Muscle layer of duodenum (tissue), 2 donors: ENCODE results near the gene CSNK1G1.
A peak's percentile ranks its signal among the peaks of the same experiment; 100 is the strongest.

Source experiments
- H3K27ac ChIP-seq: one replicate; pipeline ENCODE4 v1.7.0; 2013; ENCODE audit warnings: mild to moderate bottlenecking, low read length
- H3K27me3 ChIP-seq: one replicate; pipeline ENCODE4 v1.7.0; 2013; ENCODE audit warnings: low read depth, mild to moderate bottlenecking, control low read depth, low read length
- H3K36me3 ChIP-seq, 2 donors: one replicate each; pipeline ENCODE4 v1.7.0; 2013; ENCODE audit warnings: low read length in 2 of 2, control low read depth in 1 of 2, mild to moderate bottlenecking in 1 of 2; ENCODE audit not compliant: insufficient read depth in 2 of 2, control insufficient read depth in 1 of 2
- H3K4me1 ChIP-seq, 2 donors: one replicate each; pipeline ENCODE4 v1.7.0; 2013; ENCODE audit warnings: low read length in 2 of 2, mild to moderate bottlenecking in 2 of 2, control low read depth in 1 of 2, moderate library complexity in 1 of 2; ENCODE audit not compliant: insufficient read depth in 2 of 2, control insufficient read depth in 1 of 2
- H3K4me3 ChIP-seq, 2 donors: one replicate each; pipeline ENCODE4 v1.7.0; 2013; ENCODE audit warnings: low read length in 2 of 2, low read depth in 1 of 2, mild to moderate bottlenecking in 1 of 2
- H3K9me3 ChIP-seq, 2 donors: one replicate each; pipeline ENCODE4 v1.7.0; 2013; ENCODE audit warnings: low read length in 2 of 2, control low read depth in 1 of 2, mild to moderate bottlenecking in 1 of 2; ENCODE audit not compliant: control insufficient read depth in 1 of 2
- donor health status: healthy.

The CSNK1G1 gene

GRCh38 chr15:64158363-64159134, 197.4 kb downstream of the CSNK1G1 start:
- Histone ChIP-seq H3K36me3 (peaks cover 50 to 55% of the 10 kb centered on the region in 2 donors), H3K27me3 (no peaks in the 10 kb centered on the region), H3K27ac (no peak overlapping the region), H3K4me1 (peaks cover 13 to 23% of the 10 kb centered on the region in 2 donors), H3K9me3 (no peaks in the 10 kb centered on the region), H3K4me3 (no peak overlapping the region)

- Histone ChIP-seq H3K4me1 (peaks cover 13 to 32% of the 10 kb centered on the region in 2 donors), H3K36me3 (peaks cover 50 to 55% of the 10 kb centered on the region in 2 donors), H3K27me3 (peaks cover 7% of the 10 kb centered on the region), H3K4me3 (no peak overlapping the region), H3K9me3 (no peaks in the 10 kb centered on the region), H3K27ac (no peak overlapping the region)
These were observed 198.3 kb downstream of the CSNK1G1 start for GRCh38 chr15:64157599-64158125.

- Histone ChIP-seq H3K27ac (no peak overlapping the region), H3K4me1 (peaks cover 8 to 34% of the 10 kb centered on the region in 2 donors), H3K27me3 (peaks cover 15% of the 10 kb centered on the region), H3K9me3 (no peaks in the 10 kb centered on the region), H3K4me3 (no peak overlapping the region), H3K36me3 (peaks cover 50 to 55% of the 10 kb centered on the region in 2 donors)
These were observed 199.2 kb downstream of the CSNK1G1 start for GRCh38 chr15:64156652-64157331.

- Histone ChIP-seq H3K9me3 (no peaks in the 10 kb centered on the region), H3K27me3 (peaks cover 15% of the 10 kb centered on the region), H3K36me3 (peaks cover 50 to 55% of the 10 kb centered on the region in 2 donors), H3K4me1 (peaks cover 5 to 34% of the 10 kb centered on the region in 2 donors), H3K27ac (no peak overlapping the region), H3K4me3 (no peak overlapping the region)
These were observed 199.9 kb downstream of the CSNK1G1 start for GRCh38 chr15:64155802-64156651.

GRCh38 chr15:64153480-64154367, 202.2 kb downstream of the CSNK1G1 start:
- peaks cover 15% of the 10 kb centered on the region for H3K27me3 ChIP-seq
- H3K27ac ChIP-seq, result no peak overlapping the region
- H3K36me3 ChIP-seq, result peaks cover 35 to 39% of the 10 kb centered on the region in 2 donors
- no peaks in the 10 kb centered on the region for H3K9me3 ChIP-seq
- no peak overlapping the region for H3K4me3 ChIP-seq
- peaks cover 2 to 32% of the 10 kb centered on the region in 2 donors for H3K4me1 ChIP-seq

- peaks cover 26 to 29% of the 10 kb centered on the region in 2 donors for H3K36me3 ChIP-seq
- no peak overlapping the region for H3K27ac ChIP-seq
- no peaks in the 10 kb centered on the region for H3K9me3 ChIP-seq
- H3K4me1 ChIP-seq, result peaks cover 0 to 26% of the 10 kb centered on the region in 2 donors
- peaks cover 15% of the 10 kb centered on the region for H3K27me3 ChIP-seq
- H3K4me3 ChIP-seq, result peak overlapping the region in 1 of 2 donors; percentile 58
These were observed 203.2 kb downstream of the CSNK1G1 start for GRCh38 chr15:64152507-64153387.

DNA sequence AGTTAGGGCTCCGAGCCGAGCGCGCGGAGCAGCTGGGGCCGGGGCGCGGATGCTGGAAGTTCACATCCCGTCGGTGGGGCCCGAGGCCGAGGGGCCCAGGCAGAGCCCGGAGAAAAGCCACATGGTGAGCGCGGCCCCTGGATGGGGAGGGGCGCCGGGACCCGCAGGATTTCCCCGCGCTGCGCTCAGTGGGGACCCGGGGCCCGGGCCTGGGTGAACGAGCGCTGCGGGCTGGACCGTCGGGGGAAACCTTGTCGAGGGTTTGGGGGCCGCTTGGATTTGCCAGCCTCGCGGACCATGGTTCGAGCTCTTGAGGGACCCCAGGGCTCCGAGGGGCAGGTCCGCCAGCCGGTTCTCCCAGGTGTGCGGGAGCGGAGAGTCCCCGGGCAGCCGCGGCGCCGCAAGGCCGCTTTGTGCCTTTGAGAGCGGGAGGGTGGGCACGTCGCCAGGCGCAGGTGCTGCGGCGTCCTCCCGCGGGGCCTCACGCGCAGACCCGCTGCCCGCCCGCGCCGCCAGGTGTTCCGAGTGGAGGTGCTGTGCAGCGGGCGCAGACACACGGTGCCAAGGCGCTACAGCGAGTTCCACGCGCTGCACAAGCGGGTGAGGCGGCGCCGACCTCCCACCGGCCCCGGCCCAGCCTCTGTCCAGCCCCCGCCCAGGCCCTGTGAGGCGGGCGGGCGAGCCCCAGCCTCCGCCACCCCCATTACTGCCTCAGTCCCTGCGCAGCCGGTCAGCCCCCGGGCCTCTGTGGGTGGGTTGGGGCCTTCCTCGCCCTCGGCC, 204.1 kb downstream of the CSNK1G1 start, which contains the start of gene SNX22:
TSS of gene SNX22 (plus strand) at position 5 of the 780 bp plus-strand sequence. CDS start at position 50, 45 bp downstream.
- H3K27ac ChIP-seq, result no peak within 1 kb of the TSS
- peaks cover 0 to 26% of the 10 kb centered on the region in 2 donors for H3K4me1 ChIP-seq
- no peaks in the 10 kb centered on the region for H3K9me3 ChIP-seq
- peaks cover 15% of the 10 kb centered on the region for H3K27me3 ChIP-seq
- peaks cover 17 to 21% of the 10 kb centered on the region in 2 donors for H3K36me3 ChIP-seq
- H3K4me3 ChIP-seq, result peak within 1 kb of the TSS; percentile 16 to 58

- Histone ChIP-seq H3K36me3 (peaks cover 0 to 8% of the 10 kb centered on the region in 2 donors), H3K4me1 (peaks cover 0 to 26% of the 10 kb centered on the region in 2 donors), H3K27me3 (peaks cover 15% of the 10 kb centered on the region), H3K9me3 (no peaks in the 10 kb centered on the region), H3K27ac (no peak overlapping the region), H3K4me3 (no peak overlapping the region)
These were observed 205.9 kb downstream of the CSNK1G1 start for GRCh38 chr15:64149893-64150578.

- no peak overlapping the region for H3K27ac ChIP-seq
- H3K9me3 ChIP-seq, result no peaks in the 10 kb centered on the region
- peaks cover 0 to 26% of the 10 kb centered on the region in 2 donors for H3K4me1 ChIP-seq
- peaks cover 15% of the 10 kb centered on the region for H3K27me3 ChIP-seq
- H3K36me3 ChIP-seq, result peaks cover 3 to 8% of the 10 kb centered on the region in 2 donors
- H3K4me3 ChIP-seq, result no peak overlapping the region
These were observed 206.5 kb downstream of the CSNK1G1 start for GRCh38 chr15:64149424-64149823.
